Pancreas (tissue), 10 donors: ENCODE measurements around the gene CIPC. TPM values are rescaled to one million over a fixed set of nuclear protein-coding genes. Genes with fewer than 3 reads are reported as not detected.

ENCODE experiments used
- ATAC-seq, 4 donors: fragments of 200-7000 bp; cut with Tn5 transposase; one replicate each; pipeline versions ENCODE4 v1.8.0 to v1.9.1; 2020; ENCODE audit warnings: mild to moderate bottlenecking in 4 of 4, moderate library complexity in 4 of 4
- DNase-seq, 6 donors: peaks; one replicate each; pipeline ENCODE4 v3.0.0-alpha.2; 2020
- FAIRE-seq: peaks from 2 replicates; lab custom pipeline; 2012; peaks lifted over from hg19 to GRCh38; lab: Jason Lieb, UNC
- H3K27ac ChIP-seq, 4 donors: fragments of 200-600 bp; sonication (generic); 1 replicate in 3 of 4; 2 replicates in 1 of 4; pipeline versions ENCODE4 v1.5.0 to v1.8.0; 2020
- H3K27me3 ChIP-seq, 4 donors: fragments of 200-600 bp; one replicate each; pipeline ENCODE4 v1.8.0; 2021
- H3K36me3 ChIP-seq, 3 donors: fragments of 200-600 bp; sonication (generic) in 1 of 3; one replicate each; pipeline versions ENCODE4 v1.5.0 to v1.8.0; 2020 to 2021
- H3K4me1 ChIP-seq, 3 donors: fragments of 200-600 bp; one replicate each; pipeline ENCODE4 v1.8.0; 2021
- H3K4me3 ChIP-seq, 4 donors: fragments of 200-600 bp; sonication (generic) in 2 of 4; one replicate each; pipeline versions ENCODE4 v1.5.0 to v1.8.0; 2020 to 2021
- H3K9me3 ChIP-seq, 4 donors: fragments of 200-600 bp; one replicate each; pipeline ENCODE4 v1.8.0; 2021
- WGBS, 2 donors: extraction: QIAGEN DNeasy Blood & Tissue Kit; methylation state at CpG; one replicate each; pipeline ENCODE4 v1.1.7; 2013; 5-methylcytosine and 5-hydroxymethylcytosine counted together
- intact Hi-C, 3 donors: fragments of 100-400 bp; cut with DNase I; formaldehyde crosslinking; loops; one replicate each; pipeline versions ENCODE4 v1.11.1 to v1.14.2; 2022
- polyA plus RNA-seq, 2 donors: library from polyadenylated mRNA; stranded (reverse); fragments of 200-250 nt; gene quantifications; one replicate each; pipeline ENCODE4 v1.2.3, GENCODE V29; 2013
- total RNA-seq, 6 donors: library from RNA; stranded (reverse); fragmentation: NEBNext Ultra II Directional in 4 of 6; extraction: Animal tissue kit (Norgen Biotek cat#: 25700) in 4 of 6; gene quantifications; one replicate each; pipeline versions ENCODE4 v1.2.1 to v1.2.4, GENCODE V29; 2021 to 2023
- TF ChIP-seq, protein P1 (sequence below), 4 donors: fragments of 200-600 bp; sonication (generic) in 3 of 4; IDR thresholded peaks; one replicate each; pipeline versions ENCODE4 v1.5.0 to v1.8.0; 2021; ENCODE audit warnings: antibody characterized with exemption in 4 of 4
- donor health status: healthy with polysubstance abuse.
- donor health status: DM: no; HTN: no; CAD: no; lungs with moderate emphysema.
- donor health status: DM: no; HTN: no; CAD: no.
- donor health status: control.
- donor health status: control.
- donor health status: Bipolar disorder and iron deficiency.
- donor health status: DM: yes; HTN: yes; CAD: no.
- donor health status: DM: no; HTN: no; CAD: no.
- donor health status: DM: no; HTN: no; CAD: no.
- donor health status: DM: yes; HTN: yes; CAD: no.

The CIPC gene
- total and polyA plus RNA-seq, 8 donors, result 2.7 to 12.6 (median 7.6) TPM

DNA sequence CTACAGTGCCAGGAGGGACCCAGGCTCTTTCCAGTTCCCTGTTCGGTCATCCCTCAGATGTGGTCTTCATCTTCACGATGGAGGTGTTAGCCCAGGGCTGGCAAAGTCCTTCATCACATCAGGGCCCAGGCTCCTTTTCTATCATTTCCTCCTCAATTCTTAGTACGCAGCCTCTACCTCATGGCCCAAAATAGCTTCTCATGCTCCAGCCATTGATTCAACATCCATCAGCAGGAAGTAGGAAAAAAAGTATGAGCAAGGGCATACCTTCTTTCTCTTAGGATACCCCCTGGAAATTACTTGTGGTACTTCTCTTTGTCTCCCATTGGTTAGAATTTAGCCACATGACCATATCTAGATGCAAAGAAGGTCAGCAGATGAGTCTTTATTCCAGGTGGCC, 55.7 kb downstream of the CIPC start:
- no peaks in the 10 kb centered on the region for H3K36me3 ChIP-seq
- FAIRE-seq (no peak), ATAC-seq (no peak), DNase-seq (no peak)
- TF ChIP-seq, protein P1, sequence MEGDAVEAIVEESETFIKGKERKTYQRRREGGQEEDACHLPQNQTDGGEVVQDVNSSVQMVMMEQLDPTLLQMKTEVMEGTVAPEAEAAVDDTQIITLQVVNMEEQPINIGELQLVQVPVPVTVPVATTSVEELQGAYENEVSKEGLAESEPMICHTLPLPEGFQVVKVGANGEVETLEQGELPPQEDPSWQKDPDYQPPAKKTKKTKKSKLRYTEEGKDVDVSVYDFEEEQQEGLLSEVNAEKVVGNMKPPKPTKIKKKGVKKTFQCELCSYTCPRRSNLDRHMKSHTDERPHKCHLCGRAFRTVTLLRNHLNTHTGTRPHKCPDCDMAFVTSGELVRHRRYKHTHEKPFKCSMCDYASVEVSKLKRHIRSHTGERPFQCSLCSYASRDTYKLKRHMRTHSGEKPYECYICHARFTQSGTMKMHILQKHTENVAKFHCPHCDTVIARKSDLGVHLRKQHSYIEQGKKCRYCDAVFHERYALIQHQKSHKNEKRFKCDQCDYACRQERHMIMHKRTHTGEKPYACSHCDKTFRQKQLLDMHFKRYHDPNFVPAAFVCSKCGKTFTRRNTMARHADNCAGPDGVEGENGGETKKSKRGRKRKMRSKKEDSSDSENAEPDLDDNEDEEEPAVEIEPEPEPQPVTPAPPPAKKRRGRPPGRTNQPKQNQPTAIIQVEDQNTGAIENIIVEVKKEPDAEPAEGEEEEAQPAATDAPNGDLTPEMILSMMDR (IDR thresholded peaks at IDR 0.05), result no peak
- no peak overlapping the region for H3K4me3 ChIP-seq
- no peaks in the 10 kb centered on the region for H3K27me3 ChIP-seq
- H3K9me3 ChIP-seq, result no peaks in the 10 kb centered on the region
- intact Hi-C loops, result loop anchor here in 1 of 3 donors (10.0 kb wide), 1 partner anchor 161 kb away; no protein-coding TSS in a partner anchor
- 81 to 93% methylated on average over 3 of the region's 3 CpGs for WGBS, 2 donors
- no peak overlapping the region for H3K27ac ChIP-seq
- no peaks in the 10 kb centered on the region for H3K4me1 ChIP-seq

DNA sequence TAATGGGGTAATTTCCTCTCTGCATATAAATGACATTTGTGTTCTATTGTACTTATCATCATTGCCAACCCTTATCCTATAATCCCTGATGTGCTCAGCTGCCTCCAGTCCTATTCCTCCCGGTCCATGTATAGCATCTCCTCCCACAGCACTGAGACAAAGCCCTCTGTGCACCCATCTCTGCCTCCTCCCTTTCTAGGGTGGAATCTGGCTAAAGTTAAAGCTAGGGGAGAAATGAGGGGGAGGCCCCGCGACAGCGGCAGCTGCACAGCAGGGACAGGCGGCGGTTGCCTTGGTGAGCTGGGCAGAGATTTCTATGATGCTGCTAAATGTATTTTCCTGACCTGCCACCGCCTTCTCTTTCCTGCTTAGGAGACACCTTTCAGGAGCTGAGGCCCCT, 56.4 kb downstream of the CIPC start:
- intact Hi-C loops, result loop anchor here in 1 of 3 donors (10.0 kb wide), 1 partner anchor 160 kb away; no protein-coding TSS in a partner anchor
- no peak for ATAC-seq

DNA sequence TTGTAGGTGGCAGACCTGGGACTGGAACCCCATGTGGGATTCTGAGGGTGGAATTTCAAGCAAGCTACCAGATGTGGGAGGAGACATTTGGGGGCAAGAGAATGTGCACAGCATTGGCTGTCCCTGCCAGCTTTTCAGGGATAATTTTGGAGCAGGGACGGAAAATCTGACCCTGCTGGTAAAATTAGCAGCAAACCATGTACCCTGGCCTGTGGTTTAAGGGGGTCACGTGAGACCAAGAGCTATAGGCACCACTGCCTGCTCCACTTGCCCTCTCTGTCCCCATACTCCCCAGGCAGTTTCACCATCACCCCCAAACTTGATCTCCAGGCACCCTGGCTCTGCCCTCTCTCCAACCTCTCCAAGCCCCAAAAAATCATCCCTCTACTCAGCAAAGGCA, 57.0 kb downstream of the CIPC start:
- FAIRE-seq, result no peak
- TF ChIP-seq, protein P1 (IDR thresholded peaks at IDR 0.05), result no peak
- DNase-seq, result no peak
- Histone ChIP-seq H3K27ac (no peak overlapping the region), H3K4me3 (no peak overlapping the region), H3K27me3 (no peaks in the 10 kb centered on the region), H3K4me1 (no peaks in the 10 kb centered on the region), H3K36me3 (no peaks in the 10 kb centered on the region), H3K9me3 (no peaks in the 10 kb centered on the region)
- 49 to 59% methylated on average over 2 of the region's 2 CpGs for WGBS, 2 donors
- no peak for ATAC-seq
- intact Hi-C loops, result loop anchor here in 1 of 3 donors (10.0 kb wide), 1 partner anchor 160 kb away; no protein-coding TSS in a partner anchor

More for the DNA sequence above, 56.4 kb downstream of the CIPC start:
- WGBS, 2 donors, result 50 to 57% methylated on average over 7 of the region's 7 CpGs
- DNase-seq (no peak), FAIRE-seq (no peak)
- Histone ChIP-seq H3K27ac (no peak overlapping the region), H3K27me3 (no peaks in the 10 kb centered on the region), H3K4me1 (no peaks in the 10 kb centered on the region), H3K36me3 (no peaks in the 10 kb centered on the region), H3K9me3 (no peaks in the 10 kb centered on the region), H3K4me3 (no peak overlapping the region)
- TF ChIP-seq, protein P1 (IDR thresholded peaks at IDR 0.05), result no peak

DNA sequence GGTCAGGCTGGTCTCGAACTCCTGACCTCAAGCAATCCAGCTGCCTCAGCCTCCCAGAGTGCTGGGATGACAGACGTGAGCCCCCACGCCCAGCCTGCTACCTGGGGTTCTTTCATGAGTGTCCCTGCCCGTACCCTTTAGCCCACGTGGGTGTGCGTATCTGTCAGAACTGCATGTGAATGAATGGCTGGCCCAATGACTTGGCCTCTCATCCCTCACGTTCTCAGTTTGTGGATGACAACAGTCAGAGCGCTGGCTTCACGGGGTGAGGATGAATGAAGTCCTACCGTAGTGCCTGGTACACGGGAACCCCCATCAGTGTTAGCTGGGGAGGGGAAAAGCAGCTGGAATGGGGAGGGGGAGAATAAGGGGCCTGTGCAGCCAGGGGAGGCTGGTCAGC, 59.7 kb downstream of the CIPC start:
- TF ChIP-seq, protein P1 (IDR thresholded peaks at IDR 0.05), result no peak
- intact Hi-C loops, result loop anchor here in 1 of 3 donors (10.0 kb wide), 1 partner anchor 157 kb away; no protein-coding TSS in a partner anchor

DNA sequence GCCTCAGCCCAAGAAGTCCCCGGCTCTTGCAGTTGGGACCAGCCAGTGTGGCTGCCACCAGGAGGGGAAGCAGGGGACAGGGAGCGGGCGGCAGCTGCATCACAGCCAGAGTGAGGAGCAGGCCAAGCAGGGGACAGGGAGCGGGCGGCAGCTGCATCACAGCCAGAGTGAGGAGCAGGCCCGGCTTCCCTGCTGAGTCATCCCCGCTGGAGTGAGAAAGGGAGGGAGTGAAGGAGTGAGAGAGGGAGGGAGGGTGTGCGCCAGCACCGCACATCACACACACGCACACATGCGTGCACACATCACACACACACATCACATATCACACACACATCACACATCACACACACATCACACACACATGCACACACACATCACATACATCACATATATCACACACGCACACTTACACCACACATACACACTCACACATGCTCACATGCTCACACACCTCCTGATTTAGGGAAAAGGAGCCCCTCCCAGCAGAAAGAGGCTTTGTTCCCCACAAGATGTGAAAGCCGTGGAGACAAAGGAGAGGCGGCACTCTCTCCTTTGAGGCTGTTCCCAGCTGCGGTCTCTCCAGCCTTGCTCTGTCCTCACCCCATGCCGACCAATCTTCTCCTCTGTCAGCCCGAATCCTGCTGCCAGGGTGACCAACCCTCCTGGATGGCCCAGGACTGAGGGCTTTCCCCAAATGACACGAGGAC, 60.3 kb downstream of the CIPC start:
- H3K27ac ChIP-seq, result no peak overlapping the region
- no peaks in the 10 kb centered on the region for H3K27me3 ChIP-seq
- intact Hi-C loops, result loop anchor here in 1 of 3 donors (10.0 kb wide), 1 partner anchor 156 kb away; no protein-coding TSS in a partner anchor
- no peaks in the 10 kb centered on the region for H3K36me3 ChIP-seq
- H3K4me3 ChIP-seq, result no peak overlapping the region
- ATAC-seq (peak in 3 of 4 donors; percentile 63 to 82 (median 71)), FAIRE-seq (no peak), DNase-seq (no peak)
- H3K9me3 ChIP-seq, result no peaks in the 10 kb centered on the region
- TF ChIP-seq, protein P1 (IDR thresholded peaks at IDR 0.05), result no peak
- WGBS, 2 donors, result 13 to 23% methylated on average over 18 of the region's 18 CpGs
- no peaks in the 10 kb centered on the region for H3K4me1 ChIP-seq

More for the DNA sequence above, 59.7 kb downstream of the CIPC start:
- FAIRE-seq, result no peak
- Histone ChIP-seq H3K27me3 (no peaks in the 10 kb centered on the region), H3K9me3 (no peaks in the 10 kb centered on the region), H3K27ac (no peak overlapping the region), H3K36me3 (no peaks in the 10 kb centered on the region), H3K4me1 (no peaks in the 10 kb centered on the region), H3K4me3 (no peak overlapping the region)
- ATAC-seq, result no peak
- WGBS, 2 donors, result 22 to 40% methylated on average over 11 of the region's 11 CpGs
- DNase-seq, result no peak
